Kasumi-1 (cell line): Measurements from ENCODE around the gene EHD4.

Source experiments
- DNase-seq, 2 experiments: peaks; one replicate each; lab custom pipeline; 2025; lab: John Stamatoyannopoulos, UW

The EHD4 gene

DNA sequence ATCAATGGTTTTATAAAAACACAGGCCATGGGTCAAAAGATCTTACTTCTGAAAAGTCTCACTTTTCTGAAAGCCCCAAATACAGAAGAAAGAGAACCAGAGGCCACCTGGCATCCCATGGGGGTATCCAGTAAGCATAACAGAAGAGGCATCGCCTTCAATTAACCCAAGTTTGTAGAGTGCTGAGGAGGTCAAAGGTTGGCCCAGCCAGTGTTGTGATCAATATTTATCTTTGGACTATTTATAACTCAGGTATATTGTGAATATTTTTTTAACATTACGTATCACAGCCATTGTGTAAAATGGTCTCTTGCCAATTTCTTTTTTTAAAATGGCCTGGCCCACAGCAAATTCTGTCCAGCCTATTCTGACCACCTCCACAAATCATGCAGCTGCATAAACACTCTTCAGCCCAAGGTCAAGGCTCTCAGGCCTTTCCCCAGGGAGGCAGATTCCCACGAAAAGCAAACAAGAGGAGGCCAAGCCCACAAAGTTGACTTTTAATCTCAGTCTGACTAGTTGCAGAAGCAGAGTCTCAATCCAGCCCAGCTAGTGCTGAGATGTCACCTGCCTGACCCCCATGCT, 52.3 kb downstream of the EHD4 start:
- no peak for DNase-seq

DNA sequence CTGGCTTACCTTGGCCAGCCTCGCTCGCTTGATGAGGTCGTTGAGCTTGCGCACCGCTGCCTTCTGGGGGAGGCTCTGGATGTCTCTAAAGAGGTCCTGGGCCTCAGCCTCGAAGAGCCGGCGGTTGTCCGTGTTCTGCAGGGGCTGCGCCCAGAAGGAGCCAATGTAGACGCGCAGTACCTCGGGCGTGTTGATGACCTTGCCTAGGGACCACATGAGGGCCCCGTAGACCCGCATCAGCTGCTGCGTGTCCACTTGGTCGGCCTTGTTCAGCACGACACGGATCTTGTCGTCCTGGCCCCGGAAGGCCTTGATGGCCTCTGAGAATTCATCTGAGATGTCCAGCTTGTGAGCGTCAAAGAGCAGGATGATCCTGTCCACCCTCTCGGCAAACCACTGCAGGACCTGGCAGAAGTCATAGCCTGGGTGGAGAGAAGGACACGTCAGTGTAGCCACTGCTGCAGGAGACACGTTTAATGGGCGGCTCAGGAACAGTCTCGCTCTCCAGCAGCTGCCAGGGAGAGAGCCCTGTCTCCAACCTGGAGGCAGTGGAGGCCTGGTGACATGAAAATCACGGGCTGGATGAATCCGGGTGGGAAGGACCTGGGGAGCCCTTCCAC, 53.0 kb downstream of the EHD4 start:
- DNase-seq: no peak

DNA sequence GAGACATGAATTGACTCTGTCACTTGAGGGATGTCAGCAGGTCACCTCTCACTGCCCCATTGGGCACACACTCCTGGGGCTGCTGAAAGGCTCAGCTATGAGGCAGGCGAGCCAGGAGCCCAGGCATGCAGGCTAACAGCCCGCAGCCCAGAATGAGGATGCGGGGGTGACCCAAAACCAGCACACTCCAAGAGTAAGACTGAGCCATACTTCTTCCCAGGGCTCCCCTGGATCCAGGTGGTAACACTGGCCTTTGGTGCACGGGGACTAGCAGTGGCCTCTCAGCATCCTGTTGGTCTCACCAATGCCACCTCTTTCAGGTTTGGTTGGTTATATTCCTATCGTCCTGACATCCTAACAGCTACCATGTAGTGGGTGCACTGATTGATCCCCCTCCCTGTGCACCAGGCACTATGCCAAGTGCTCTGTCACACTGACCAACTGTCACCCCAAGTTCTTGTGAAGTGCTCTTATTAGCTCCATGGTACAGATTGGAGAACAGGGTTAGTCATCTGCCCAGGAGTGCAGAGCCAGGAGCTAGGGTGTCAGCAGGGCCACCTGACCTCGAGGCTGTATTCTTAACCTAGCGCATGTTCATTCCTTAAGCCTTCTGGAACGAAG, 53.7 kb downstream of the EHD4 start:
- DNase-seq: no peak

GRCh38 chr15:41917767-41918430, 54.5 kb downstream of the EHD4 start:
- peak; percentile 30 to 33 for DNase-seq

GRCh38 chr15:41915255-41915994, 56.9 kb downstream of the EHD4 start:
- DNase-seq: no peak

DNA sequence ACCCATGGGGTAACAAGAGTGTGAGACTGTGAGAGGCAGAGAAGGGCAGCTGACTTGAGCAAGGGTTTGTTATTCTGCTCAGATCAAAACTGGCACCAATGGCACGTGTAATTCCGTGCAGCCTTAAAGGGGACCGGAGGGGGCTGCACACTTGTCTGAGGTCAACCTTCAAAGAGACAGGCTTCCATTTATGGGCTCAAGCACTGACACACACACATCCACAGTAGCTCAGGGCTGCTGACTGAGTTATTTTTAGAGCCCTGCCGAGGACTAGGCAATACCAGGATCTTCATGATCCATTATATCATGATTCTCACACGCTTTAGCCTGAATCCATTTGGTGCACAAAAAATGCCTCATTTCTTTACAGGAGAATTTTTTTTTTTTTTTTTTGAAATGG, 57.9 kb downstream of the EHD4 start:
- no peak for DNase-seq

- DNase-seq: no peak
Observed at GRCh38 chr15:41913256-41913655, 59.1 kb downstream of the EHD4 start.

DNA sequence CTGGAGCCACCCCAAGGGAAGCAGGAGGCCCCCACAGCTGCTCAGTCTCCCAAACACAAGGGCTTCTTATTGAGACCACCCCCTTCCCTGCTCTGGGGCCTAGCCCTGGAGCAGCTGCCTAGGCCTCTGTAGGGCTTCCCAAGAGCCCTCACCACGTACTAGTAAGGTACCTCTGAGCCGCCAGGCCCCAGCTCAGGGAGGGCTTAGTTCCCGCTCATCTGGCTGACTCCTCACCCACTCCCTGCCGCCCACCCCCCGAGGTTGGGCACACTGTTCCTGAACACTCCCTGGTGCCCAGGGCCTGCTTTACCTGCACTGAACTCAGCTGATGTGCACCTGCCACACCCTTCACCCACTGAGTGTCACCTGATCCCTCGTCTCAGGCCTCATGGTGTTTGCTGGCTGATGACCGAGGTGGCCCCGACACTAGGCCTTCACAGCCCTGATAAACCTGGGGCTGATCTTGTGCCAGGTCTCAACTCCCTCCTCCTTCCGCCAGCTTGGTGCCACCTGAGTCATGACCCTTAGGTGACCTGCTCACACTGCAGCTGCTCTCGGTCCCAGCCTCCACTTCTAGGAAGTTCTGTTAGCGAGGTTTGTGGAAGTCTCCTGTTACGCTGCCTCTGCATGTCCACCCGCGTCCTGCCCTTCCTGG, 60.5 kb downstream of the EHD4 start:
- no peak for DNase-seq

GRCh38 chr15:41908736-41909461, 63.5 kb downstream of the EHD4 start:
- DNase-seq: no peak

DNA sequence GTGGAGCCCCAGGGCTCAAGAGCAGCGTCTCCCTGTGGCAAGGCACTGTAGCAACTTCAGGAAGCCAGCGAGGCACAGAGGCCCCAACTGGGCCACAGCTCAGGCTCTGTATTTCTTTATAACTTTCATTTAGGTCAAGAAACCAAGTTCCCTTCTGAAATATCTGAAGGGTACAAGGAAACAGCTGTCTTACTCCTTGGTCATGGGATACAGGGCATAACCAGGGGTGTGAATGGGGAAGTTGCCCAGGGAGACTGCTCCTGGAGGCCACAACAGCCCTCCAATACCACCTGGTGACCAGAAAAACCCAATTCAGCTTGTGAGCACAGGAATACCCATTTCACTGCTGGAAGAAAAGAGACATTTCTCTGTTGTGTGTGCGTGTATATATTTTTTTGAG, 65.2 kb downstream of the EHD4 start:
- no peak for DNase-seq

- no peak for DNase-seq
Observed at GRCh38 chr15:41906608-41907007, 65.7 kb downstream of the EHD4 start.

GRCh38 chr15:41905036-41905793, 67.1 kb downstream of the EHD4 start:
- DNase-seq: no peak

- peak; percentile 38 to 55 for DNase-seq
Observed at GRCh38 chr15:41904541-41905005, 67.8 kb downstream of the EHD4 start.

- no peak for DNase-seq
Observed at GRCh38 chr15:41903782-41904181, 68.6 kb downstream of the EHD4 start.

DNA sequence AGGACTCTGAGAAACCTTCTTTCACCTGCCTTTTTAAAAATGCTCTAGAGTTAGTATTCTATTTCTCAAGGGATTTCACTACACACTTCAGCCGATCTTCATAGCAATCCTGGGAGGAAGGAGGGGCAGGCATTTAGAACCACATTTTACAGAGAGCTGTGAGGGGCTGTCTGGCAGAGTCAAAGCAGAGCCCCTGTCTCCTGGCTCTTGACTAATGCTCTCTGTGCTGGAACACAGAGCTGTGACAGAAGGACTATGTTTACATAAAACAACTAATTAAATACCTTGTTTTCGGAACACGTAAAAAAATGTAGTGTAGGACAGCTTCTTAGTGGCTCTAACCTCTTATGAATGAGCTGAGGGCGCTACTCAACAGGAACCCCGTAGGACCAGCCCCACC, 70.9 kb downstream of the EHD4 start:
- no peak for DNase-seq

GRCh38 chr15:41900526-41901380, 71.6 kb downstream of the EHD4 start:
- DNase-seq: no peak

- no peak for DNase-seq
Observed at GRCh38 chr15:41899854-41900442, 72.4 kb downstream of the EHD4 start.

DNA sequence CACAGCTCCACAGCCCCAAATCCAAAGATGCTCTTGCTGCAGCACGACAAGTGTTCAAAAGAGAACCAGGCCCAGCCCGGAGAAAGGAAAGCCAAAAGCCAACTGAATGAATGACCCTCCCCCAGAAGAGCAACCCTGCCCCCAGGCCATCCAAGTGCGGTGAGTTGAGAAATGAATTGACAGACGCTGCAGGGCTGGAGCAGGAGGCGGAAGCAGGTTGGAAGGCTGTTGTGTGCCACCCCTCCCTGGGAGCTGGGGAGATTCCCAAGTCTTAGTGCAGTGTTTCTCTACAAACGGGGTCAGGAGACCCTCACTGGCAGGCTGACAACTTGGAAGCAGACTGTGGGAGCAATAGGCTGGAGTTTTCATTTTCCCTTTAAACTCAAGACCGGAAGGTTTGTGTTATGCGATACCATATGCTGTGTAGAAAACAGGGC, 75.0 kb downstream of the EHD4 start:
- no peak for DNase-seq

- no peak for DNase-seq
Observed at GRCh38 chr15:41896566-41896965, 75.8 kb downstream of the EHD4 start.
